ENCODE results near the gene DRC1.

GRCh38 chr2:26438526-26438925 is 36.8 kb downstream of the DRC1 start:
- TF ChIP-seq, protein P1, sequence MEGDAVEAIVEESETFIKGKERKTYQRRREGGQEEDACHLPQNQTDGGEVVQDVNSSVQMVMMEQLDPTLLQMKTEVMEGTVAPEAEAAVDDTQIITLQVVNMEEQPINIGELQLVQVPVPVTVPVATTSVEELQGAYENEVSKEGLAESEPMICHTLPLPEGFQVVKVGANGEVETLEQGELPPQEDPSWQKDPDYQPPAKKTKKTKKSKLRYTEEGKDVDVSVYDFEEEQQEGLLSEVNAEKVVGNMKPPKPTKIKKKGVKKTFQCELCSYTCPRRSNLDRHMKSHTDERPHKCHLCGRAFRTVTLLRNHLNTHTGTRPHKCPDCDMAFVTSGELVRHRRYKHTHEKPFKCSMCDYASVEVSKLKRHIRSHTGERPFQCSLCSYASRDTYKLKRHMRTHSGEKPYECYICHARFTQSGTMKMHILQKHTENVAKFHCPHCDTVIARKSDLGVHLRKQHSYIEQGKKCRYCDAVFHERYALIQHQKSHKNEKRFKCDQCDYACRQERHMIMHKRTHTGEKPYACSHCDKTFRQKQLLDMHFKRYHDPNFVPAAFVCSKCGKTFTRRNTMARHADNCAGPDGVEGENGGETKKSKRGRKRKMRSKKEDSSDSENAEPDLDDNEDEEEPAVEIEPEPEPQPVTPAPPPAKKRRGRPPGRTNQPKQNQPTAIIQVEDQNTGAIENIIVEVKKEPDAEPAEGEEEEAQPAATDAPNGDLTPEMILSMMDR (IDR thresholded peaks at IDR 0.05) = no peak
- TF ChIP-seq POLR2A (IDR thresholded peaks at IDR 0.05) = no peak

Measured in lower leg skin (tissue), 3 donors.